ENCODE results near the gene AKAP17A.
A peak's percentile ranks its signal among the peaks of the same experiment; 100 is the strongest.

The AKAP17A gene

DNA sequence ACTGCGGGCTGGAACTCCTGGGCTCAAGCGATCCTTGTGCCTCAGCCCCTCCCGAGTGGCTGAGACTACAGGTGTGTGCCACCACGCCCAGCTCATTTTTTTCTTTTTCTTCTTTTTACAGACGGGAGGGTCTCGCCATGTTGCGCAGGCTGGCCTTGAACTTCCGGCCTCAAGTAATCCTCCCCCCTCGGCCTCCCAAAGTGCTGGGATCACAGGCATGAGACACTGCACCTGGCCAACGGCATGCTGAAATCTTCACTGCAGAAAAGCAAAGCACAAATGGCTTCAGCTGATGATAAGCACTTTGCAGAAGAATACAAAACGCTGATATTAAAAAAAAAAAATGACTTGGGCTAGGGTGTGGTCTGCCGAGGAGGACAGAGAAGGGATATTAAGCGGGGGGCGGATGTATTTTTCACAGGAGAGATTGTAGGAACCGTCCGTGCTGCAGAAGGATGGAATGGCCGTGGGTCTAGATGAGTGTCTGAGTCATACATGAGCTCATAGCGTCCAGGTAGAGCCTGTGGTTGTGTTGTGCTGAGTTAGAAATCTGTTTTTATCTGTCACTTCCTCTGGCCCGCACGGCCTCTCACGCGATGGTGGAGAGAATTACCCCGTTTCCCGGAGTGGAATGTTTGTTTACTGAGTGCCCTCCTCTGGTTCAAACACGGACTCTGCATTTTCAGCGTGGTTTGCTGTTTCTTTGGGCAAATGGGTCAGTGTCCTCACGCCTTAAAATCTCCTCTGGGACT lies 8.5 kb upstream of the AKAP17A start:
- peak overlapping the region; percentile 81; the same call in 1 of the 2 replicates for H2AFZ ChIP-seq (ENCODE audit: low read length)
- H3K4me1 ChIP-seq (ENCODE audit: insufficient read depth, low read length, severe bottlenecking): peaks cover 25% of the 10 kb centered on the region
- peak overlapping the region; percentile 40 for H3K4me3 ChIP-seq (ENCODE audit: low read depth, low read length, poor library complexity, severe bottlenecking)
- H3K9me3 ChIP-seq (ENCODE audit: low read length): no peaks in the 10 kb centered on the region
- H3K36me3 ChIP-seq (ENCODE audit: insufficient read depth, low read length): no peaks in the 10 kb centered on the region
- H4K20me1 ChIP-seq (ENCODE audit: insufficient read depth, low read length): no peaks in the 10 kb centered on the region
- peak overlapping the region; percentile 82 for H3K27ac ChIP-seq (ENCODE audit: low read depth, low read length, poor library complexity, severe bottlenecking)
- H3K79me2 ChIP-seq (ENCODE audit: insufficient read depth, low read length): no peaks in the 10 kb centered on the region
- H3K4me2 ChIP-seq (ENCODE audit: low read length): peak overlapping the region; percentile 75
- H3F3A ChIP-seq (ENCODE audit: insufficient read depth, low read length): peaks cover 12% of the 10 kb centered on the region
- H3K9ac ChIP-seq (ENCODE audit: low read length): peak overlapping the region; percentile 41; the same call in 1 of the 2 replicates
- TF ChIP-seq, protein P1, sequence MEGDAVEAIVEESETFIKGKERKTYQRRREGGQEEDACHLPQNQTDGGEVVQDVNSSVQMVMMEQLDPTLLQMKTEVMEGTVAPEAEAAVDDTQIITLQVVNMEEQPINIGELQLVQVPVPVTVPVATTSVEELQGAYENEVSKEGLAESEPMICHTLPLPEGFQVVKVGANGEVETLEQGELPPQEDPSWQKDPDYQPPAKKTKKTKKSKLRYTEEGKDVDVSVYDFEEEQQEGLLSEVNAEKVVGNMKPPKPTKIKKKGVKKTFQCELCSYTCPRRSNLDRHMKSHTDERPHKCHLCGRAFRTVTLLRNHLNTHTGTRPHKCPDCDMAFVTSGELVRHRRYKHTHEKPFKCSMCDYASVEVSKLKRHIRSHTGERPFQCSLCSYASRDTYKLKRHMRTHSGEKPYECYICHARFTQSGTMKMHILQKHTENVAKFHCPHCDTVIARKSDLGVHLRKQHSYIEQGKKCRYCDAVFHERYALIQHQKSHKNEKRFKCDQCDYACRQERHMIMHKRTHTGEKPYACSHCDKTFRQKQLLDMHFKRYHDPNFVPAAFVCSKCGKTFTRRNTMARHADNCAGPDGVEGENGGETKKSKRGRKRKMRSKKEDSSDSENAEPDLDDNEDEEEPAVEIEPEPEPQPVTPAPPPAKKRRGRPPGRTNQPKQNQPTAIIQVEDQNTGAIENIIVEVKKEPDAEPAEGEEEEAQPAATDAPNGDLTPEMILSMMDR (IDR thresholded peaks at IDR 0.05; ENCODE audit: low read length): no peak
- TF ChIP-seq EZH2 (IDR thresholded peaks at IDR 0.05; ENCODE audit: borderline replicate concordance, low read length): no peak
- no peaks in the 10 kb centered on the region for H3K9me2 ChIP-seq (ENCODE audit: low read depth, low read length)
- no peaks in the 10 kb centered on the region for H3K27me3 ChIP-seq (ENCODE audit: insufficient read depth, low read length)

DNA sequence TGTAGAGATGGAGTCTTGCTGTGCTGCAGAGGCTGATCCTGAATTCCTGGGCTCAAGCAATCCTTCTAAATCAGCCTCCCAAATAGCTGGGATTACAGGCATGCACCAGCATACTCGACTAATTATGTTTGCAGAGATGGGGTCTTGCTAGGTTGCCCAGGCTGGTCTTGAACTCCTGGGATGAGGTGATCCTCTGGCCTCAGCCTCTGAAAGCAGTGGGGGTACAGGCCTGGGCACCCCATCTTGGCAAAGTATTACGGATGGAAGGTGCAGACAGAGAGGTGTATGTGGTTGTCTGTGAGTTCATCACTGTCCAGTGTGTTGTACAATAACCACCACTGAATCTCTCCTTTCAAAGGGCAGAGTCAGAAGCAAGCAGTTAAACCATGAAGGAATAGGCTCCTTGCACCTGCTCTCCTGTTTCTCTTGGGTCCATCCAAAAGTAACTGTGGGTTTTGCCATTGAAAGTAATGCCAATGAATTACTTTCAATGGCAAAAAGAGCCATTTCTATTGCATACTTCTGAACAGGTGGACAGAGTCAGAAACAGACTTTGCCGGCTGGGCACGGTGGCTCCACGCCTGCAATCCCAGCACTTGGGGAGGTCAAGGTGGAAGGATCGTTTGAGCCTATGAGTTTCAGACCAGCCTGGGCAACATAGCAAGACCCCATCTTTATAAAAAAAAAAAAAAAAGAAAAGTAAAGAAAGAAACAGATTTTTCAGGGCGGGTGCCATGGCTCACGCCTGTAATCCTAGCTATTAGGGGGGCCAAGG lies 7.0 kb upstream of the AKAP17A start:
- no peaks in the 10 kb centered on the region for H3K36me3 ChIP-seq (ENCODE audit: insufficient read depth, low read length)
- peaks cover 9% of the 10 kb centered on the region; the same call in 1 of the 2 replicates for H3F3A ChIP-seq (ENCODE audit: insufficient read depth, low read length)
- no peak overlapping the region for H3K9ac ChIP-seq (ENCODE audit: low read length)
- no peaks in the 10 kb centered on the region for H3K27me3 ChIP-seq (ENCODE audit: insufficient read depth, low read length)
- H3K4me1 ChIP-seq (ENCODE audit: insufficient read depth, low read length, severe bottlenecking): peaks cover 27% of the 10 kb centered on the region
- no peaks in the 10 kb centered on the region for H4K20me1 ChIP-seq (ENCODE audit: insufficient read depth, low read length)
- no peak overlapping the region for H2AFZ ChIP-seq (ENCODE audit: low read length)
- H3K9me3 ChIP-seq (ENCODE audit: low read length): no peaks in the 10 kb centered on the region
- no peak overlapping the region for H3K4me3 ChIP-seq (ENCODE audit: low read depth, low read length, poor library complexity, severe bottlenecking)
- no peaks in the 10 kb centered on the region for H3K79me2 ChIP-seq (ENCODE audit: insufficient read depth, low read length)
- no peak overlapping the region for H3K4me2 ChIP-seq (ENCODE audit: low read length)
- TF ChIP-seq, protein P1 (IDR thresholded peaks at IDR 0.05; ENCODE audit: low read length): no peak
- TF ChIP-seq EZH2 (IDR thresholded peaks at IDR 0.05; ENCODE audit: borderline replicate concordance, low read length): no peak
- H3K27ac ChIP-seq (ENCODE audit: low read depth, low read length, poor library complexity, severe bottlenecking): peak overlapping the region; percentile 38
- H3K9me2 ChIP-seq (ENCODE audit: low read depth, low read length): no peaks in the 10 kb centered on the region

DNA sequence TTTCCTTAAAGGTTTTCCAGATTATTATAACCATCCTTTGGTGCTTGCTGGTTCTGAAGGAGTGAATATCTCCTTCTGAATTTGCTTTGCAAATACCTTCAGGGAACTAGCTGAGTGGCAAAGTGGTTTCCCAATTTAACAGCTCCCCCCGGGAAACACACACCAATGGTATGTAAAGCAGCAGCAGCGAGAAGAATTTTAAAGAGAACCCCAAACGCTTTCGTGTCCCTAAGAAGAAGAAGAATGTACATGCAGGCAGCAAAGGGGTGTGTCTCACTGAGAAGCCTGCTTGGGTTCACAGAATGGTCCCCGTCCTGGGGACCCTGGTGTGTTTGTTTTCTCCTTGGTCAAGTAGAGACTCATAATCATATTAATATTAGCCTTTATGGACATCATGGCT lies 4.2 kb upstream of the AKAP17A start:
- Histone ChIP-seq H3K9me3 (ENCODE audit: low read length) (no peaks in the 10 kb centered on the region), H3F3A (ENCODE audit: insufficient read depth, low read length) (peaks cover 21% of the 10 kb centered on the region; the same call in 1 of the 2 replicates), H2AFZ (ENCODE audit: low read length) (peak overlapping the region; percentile 12; the same call in 1 of the 2 replicates), H3K27ac (ENCODE audit: low read depth, low read length, poor library complexity, severe bottlenecking) (peak overlapping the region; percentile 87), H4K20me1 (ENCODE audit: insufficient read depth, low read length) (no peaks in the 10 kb centered on the region), H3K9ac (ENCODE audit: low read length) (0 out of 2 replicates have a peak overlapping the region, but pooled peaks have one; percentile 3), H3K79me2 (ENCODE audit: insufficient read depth, low read length) (peaks cover 5% of the 10 kb centered on the region), H3K9me2 (ENCODE audit: low read depth, low read length) (no peaks in the 10 kb centered on the region), H3K4me1 (ENCODE audit: insufficient read depth, low read length, severe bottlenecking) (peaks cover 38% of the 10 kb centered on the region), H3K4me2 (ENCODE audit: low read length) (peak overlapping the region; percentile 44), H3K4me3 (ENCODE audit: low read depth, low read length, poor library complexity, severe bottlenecking) (no peak overlapping the region), H3K27me3 (ENCODE audit: insufficient read depth, low read length) (no peaks in the 10 kb centered on the region), H3K36me3 (ENCODE audit: insufficient read depth, low read length) (no peaks in the 10 kb centered on the region)
- TF ChIP-seq, protein P1 (IDR thresholded peaks at IDR 0.05; ENCODE audit: low read length): no peak
- TF ChIP-seq EZH2 (IDR thresholded peaks at IDR 0.05; ENCODE audit: borderline replicate concordance, low read length): no peak
